Skeletal muscle cell (primary cell): ENCODE data around the gene CD72.

Source experiments
- DNase-seq: peaks from one replicate; pipeline ENCODE4 v3.0.0-alpha.2; 2010; ENCODE audit warnings: low read depth
- H3K4me3 ChIP-seq: 2 replicates; pipeline ENCODE4 v1.5.1; 2011; ENCODE audit warnings: low read depth, mild to moderate bottlenecking, control low read depth, low read length, moderate library complexity

Gene CD72, protein sequence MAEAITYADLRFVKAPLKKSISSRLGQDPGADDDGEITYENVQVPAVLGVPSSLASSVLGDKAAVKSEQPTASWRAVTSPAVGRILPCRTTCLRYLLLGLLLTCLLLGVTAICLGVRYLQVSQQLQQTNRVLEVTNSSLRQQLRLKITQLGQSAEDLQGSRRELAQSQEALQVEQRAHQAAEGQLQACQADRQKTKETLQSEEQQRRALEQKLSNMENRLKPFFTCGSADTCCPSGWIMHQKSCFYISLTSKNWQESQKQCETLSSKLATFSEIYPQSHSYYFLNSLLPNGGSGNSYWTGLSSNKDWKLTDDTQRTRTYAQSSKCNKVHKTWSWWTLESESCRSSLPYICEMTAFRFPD

DNA sequence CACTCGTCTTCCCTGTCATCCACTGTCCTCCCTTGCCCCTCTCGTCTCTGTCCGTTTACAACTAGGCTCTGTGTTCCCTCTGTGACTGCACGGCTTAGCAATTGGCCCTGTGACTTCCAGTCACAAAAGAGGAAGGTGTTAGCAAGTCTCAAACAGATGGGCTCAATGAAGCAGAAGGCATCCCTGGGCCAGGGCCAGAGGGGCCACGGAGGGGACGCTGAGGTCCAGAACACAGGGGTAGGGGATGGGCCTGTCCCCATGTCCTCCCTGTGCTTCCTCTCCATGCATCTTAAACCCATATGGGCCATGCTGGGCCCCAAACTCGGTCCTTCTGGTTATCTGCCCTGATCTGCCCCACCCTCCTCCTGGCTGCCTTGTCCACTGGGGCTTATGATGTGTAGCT is at the start of gene CD72:
Gene CD72 (minus strand): TSS at position 89 of the 403 bp plus-strand sequence. CDS start 110 bp downstream, outside the sequence.
- no peak for DNase-seq
- H3K4me3 ChIP-seq: peak within 1 kb of the TSS; percentile 37

DNA sequence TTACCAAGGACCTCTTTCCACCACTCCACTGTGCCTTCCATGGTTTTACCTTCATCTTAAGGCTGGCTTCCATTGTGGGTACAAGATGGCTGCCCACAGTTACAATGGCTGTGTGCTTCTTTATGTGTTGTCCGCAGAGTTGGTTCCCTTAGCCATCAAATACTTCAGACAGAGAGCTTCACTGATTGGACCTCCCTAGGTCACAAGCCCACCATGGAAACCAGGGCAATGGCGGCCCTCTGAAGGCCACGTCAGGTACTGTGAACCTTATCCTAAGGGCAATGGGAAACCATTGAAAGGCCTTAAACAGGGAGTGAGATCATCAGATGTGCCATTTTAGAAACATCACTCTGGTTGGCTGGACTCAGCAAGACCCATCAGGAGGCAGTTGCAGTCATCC is 49.7 kb upstream of the CD72 start:
- DNase-seq: no peak
- no peak overlapping the region for H3K4me3 ChIP-seq

DNA sequence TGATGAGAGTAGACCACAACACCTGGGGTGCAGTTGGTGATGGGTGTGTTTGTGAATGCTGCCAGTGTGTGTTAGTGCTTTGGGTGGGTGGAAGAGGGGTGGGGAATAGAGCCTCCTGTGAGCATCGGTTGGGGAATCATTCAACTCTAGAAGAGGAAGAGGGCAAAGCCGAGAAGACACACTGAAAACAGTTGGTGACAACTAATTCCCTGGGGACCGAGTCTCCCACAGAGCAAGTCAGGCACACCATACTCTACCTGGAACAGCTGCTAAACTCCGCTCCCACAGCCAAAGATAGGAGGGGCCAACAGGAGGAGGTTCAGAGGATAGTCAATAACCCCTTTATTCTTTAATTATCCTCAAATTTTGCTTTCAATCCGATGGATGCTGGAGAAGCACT is 48.3 kb upstream of the CD72 start:
- no peak for DNase-seq

DNA sequence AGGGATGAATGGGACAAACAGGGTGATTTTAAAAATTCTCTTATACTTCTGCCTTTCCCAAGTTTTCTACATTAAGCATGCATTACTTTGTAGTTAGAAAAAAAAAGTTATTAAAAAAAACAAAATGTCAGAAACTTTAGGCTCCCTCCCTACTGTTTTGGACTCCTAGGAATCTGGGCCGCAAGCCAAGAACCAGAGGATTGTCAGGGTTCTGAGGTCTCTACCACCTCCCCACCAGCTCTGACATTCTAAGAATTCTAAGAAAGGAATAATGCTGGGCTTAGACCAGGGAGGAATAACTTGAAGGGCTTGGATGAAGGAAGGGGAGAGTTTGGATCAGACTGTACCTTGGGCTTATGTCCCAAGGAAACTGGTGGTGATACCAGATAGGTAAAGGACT is 47.8 kb upstream of the CD72 start:
- H3K4me3 ChIP-seq: no peak overlapping the region
- no peak for DNase-seq

More for the DNA sequence above, 48.3 kb upstream of the CD72 start:
- no peak overlapping the region for H3K4me3 ChIP-seq

DNA sequence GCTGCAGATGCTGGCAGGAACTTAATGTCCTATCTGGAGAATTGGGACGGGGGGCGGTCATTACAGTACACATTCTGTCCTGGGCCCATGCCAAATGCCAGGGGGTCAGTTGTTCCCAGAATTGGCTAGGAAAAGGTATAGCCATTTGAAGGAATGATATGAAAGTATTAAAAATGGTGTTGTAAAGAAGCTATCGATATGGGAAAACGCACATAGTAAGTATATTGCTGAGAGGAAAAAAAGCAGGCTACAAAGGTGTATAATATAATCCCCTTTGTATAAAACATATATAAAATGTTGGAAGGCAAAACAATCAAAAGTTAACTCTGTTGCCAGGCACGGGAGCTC is 47.2 kb upstream of the CD72 start:
- no peak for DNase-seq
- peak overlapping the region; percentile 51 for H3K4me3 ChIP-seq

DNA sequence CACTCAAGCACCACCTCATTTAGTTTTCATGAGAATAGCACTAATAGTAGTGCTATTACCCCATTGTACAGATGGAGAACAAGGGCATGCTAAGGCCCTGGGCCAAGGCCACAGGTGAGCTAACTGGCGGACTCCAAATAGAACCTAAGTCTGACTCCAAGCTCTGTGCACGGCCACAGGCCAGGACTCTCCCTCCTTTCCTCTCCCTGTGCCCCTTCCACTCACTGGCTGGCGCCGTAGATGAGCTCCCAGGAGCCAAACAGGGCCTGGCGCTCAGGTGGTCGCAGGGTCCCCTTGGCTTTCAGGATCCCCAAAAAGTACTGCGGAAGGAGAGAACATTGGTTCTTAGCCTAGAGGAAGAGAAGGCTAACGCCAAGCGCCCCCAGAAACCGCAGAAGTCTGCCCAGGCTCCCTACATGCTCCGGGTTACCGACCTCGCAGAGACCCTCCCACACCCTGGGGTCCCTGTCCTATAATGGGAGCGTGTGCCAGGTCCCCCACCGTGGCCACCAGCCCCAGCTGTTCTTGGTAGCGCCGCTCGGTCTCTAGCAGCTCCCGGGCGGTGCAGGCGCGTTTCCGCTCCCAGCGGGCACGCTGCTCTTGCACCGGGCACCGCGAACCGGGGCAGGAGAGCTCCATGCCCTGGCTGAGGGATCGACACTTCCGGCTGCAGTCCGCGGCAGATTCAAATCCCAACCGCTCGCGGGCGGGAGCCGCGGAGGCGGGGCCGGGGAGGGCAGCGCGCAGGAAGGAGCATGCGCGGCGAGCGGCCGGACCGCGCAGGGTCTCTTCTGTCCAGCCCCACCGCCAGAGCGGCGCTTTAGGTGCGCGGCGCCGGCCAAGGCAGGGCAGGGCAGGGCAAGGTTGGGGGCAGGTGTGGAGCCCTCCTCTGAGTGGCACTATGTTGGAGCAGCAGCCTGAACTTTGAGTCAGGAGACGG is 46.6 kb upstream of the CD72 start, which contains the start of gene ARHGEF39:
Gene ARHGEF39 (minus strand): TSS at position 665 of the 940 bp plus-strand sequence. CDS start 26 bp downstream, at position 639.
- peak within 1 kb of the TSS; percentile 51 for H3K4me3 ChIP-seq
- no peak for DNase-seq

DNA sequence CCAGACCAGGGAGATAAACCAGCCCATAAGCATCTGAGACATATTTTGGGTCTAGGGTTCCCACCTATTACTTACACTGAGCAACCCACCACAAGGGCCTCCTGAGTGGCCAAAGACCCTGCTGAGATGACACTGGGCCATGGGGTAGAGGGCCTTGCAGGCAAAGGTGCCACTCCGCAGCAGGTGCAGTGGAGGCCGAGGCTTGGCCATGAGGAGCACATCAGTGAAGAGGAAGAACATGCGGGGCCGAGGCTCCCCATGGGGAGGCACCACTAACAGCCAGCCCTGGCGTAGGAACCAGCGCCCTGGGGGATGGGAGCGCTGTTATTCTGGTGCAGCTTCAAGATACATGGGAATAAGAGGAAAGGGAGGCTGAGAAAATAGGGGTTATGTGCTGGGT is 44.2 kb upstream of the CD72 start:
- no peak for DNase-seq
- H3K4me3 ChIP-seq: no peak overlapping the region

DNA sequence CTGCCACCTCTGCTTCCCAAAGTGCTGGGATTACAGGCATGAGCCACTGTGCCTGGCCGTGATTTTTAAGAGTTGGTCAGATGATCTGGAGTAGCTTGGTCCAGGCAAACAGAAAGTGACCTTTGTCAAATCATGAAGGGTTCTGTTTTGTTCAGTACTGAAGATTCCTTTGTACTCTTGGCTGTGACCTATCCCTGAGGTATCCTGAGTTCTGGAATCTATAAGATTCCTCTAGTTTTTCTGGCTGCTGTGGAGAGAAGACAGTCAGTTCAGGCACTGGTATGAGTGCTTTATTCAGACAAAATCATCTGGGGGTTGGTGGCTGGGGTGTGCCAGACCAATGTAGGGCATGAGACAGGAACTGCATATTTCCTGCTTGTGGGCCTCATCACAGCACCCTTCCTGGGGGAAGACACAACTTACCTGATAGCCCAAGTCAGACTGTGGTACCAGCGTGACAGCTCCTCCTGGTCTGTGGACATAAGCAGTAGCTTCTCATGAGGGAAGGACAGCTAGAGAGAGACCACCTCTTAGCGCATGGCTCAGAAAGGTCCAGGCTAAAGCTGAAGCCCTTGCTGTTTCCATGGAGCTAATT is 43.6 kb upstream of the CD72 start:
- DNase-seq: no peak
- no peak overlapping the region for H3K4me3 ChIP-seq

DNA sequence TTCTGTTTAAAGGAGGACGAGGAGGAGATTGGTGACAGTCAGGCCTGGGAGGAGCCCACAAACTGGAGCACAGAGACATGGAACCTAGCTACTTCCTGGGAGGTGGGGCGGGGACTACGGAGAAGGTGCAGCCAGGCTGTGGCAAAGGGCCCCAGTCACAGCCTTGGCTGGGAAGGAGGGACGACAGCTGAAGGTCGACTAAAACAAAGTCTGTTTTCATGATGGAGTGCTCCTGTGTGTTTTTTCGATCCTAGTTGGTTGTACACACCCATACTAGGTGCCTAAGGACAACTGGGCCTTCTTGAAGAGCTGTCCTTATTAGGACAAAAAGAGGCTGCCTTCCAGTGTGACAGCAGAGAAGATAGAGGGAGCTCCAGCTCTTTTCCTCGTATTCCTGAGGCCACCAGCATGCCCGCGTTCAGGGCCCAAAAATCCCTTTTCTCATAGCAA is 42.8 kb upstream of the CD72 start:
- H3K4me3 ChIP-seq: no peak overlapping the region
- DNase-seq: no peak

DNA sequence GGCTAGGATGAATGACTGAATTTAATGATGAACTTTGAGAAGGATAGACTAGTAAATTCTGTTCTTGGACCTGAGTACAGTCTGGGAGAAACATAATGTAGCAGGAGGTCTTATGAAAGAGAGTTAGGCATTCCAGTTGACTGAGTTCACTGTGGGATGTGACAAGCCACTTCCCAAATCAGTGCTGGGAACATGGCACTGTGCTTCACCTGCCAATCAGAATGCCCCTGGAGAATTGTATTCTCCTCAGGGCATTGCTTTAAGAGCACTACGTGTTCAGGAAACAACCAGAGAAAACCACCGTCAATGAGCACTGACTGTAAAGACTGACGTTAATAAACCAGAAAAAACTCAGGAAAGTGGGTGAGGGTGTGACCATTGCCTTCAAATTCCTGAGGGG is 41.1 kb upstream of the CD72 start:
- H3K4me3 ChIP-seq: peak overlapping the region; percentile 79

DNA sequence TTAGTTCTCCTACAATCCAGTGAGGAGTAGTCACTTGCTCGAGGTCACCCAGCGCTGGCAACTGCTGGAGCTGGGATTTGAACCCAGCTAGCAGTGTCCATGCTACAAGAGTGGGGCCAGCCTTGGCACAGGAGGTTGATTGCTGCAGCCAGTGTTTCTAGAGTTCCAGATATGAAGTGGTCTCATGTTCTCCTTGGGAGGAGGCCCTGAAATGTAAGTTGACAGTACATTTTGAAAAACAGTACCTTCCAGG is 40.7 kb upstream of the CD72 start:
- no peak for DNase-seq
- peak overlapping the region; percentile 79 for H3K4me3 ChIP-seq

More for the DNA sequence above, 41.1 kb upstream of the CD72 start:
- DNase-seq: peak; percentile 53

DNA sequence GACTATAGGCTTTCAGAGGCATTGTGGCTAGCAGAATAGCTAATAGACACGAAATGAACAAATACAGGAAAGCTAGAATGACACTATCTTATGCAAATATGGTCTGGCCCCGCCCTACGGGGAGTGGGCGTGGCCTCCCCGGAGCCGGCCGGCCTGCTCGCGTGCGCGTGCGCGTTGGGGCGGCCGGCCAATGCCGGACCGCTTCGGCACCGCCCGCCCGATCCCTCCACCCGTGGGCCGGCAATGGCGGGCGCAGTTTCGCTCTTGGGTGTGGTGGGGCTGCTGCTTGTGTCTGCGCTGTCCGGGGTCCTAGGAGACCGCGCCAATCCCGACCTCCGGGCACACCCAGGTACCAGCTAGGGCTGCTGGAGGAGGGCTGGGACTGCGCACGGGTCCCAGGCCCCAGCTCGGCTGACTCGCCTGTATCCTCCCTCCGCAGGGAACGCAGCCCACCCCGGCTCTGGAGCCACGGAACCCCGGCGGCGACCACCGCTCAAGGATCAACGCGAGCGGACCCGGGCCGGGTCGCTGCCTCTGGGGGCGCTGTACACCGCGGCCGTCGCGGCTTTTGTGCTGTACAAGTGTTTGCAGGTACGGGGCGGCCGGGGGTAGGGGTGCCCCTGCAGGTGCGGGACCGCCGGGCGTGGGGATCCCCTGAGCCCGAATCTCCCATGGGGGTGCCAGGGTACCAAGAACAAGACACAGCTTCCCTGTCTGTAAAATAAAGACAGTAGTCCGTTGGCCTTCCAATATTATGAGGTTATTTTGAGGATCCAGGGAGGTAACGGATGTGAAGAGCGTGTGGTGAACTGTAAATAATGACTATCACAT is 40.1 kb upstream of the CD72 start, which contains the start of gene CCDC107:
Gene CCDC107 (plus strand): TSS at position 156 of the 831 bp plus-strand sequence. CDS start 88 bp downstream, at position 244.
- no peak for DNase-seq

DNA sequence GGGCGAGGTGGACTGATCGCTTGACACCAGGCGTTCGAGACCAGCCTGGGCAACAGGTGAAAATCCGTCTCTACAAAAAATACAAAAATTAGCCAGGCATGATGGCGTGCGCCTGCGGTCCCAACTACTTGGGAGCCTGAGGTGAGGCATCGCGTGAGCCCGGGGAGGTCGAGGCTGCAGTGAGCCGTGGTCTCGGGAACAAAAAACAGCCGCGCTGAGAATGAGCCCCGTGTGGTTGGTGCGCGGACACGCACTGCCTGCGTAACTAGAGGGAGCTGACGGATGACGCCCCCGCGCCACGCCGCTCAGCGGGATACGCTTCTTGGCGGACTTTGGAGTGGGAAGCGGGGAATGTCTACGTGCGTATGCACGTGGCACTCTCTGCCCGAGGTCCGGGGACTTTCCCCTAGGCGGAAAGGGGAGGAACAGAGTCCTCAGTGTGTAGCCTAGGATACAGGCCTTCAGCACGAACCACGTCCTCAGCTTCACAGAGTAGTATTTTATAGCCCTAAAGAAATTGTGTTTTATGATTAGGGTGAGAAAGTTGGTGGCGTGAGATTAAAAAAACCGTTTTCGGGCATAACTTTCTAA is 39.4 kb upstream of the CD72 start, which contains the start of gene RMRP:
Gene RMRP (minus strand): TSS at position 474 of the 591 bp plus-strand sequence.
- H3K4me3 ChIP-seq: peak within 1 kb of the TSS; percentile 79
- DNase-seq: peak; percentile 99

More for the DNA sequence above, 40.1 kb upstream of the CD72 start, which contains the start of gene CCDC107:
- H3K4me3 ChIP-seq: peak within 1 kb of the TSS; percentile 79

DNA sequence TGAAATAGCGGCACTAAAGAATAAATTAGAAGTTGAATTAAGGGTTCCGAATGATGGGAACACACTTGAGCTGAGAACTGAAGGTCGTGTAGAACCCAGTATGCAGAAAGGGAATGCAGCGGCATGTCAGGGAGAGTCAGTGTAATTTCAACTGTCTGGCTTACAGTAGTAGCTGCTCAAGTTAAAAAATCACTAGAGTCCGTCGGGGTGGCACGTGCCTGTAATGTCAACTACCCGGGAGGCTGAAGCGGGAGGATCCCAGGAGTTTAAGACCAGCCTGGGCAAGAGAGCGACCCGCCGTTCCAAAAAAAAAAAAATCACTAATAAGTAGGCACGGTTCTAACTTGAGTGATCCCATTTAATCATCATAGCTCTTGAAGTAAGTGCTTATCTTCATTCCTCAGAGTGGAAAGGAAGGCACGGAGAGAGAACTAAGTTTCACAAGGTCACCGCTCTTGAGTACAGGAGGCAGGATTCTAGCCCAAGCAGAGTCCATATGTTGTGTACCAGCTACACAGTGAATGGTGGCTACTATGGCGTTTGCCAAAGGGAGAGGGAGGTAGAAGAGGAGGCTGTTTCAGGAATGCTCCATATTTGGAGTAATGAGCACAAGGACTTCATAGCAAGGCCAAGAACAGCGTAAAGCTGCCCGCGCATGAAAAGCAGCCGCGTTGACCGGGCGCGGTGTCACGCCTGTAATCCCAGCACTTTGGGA is 38.8 kb upstream of the CD72 start:
- H3K4me3 ChIP-seq: peak overlapping the region; percentile 44
- DNase-seq: no peak

DNA sequence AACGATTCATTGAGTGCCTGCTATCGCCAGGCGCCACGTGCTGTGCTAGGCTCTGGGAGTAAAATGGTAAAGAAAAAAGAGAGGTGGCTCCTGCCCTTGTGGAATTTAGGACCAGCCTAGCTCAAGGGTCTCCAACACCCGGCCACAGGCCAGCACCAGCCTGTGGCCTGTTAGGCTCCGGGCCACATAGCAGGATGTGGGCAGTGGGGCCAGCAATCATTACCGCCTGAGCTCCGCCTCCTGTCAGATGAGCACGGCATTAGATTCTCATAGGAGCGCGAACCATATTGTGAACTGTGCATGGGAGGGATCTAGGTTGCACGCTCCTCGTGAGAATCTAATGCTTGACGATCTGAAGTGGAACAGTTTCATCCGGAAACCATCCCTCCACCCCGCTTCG is 38.1 kb upstream of the CD72 start:
- DNase-seq: no peak
- no peak overlapping the region for H3K4me3 ChIP-seq

DNA sequence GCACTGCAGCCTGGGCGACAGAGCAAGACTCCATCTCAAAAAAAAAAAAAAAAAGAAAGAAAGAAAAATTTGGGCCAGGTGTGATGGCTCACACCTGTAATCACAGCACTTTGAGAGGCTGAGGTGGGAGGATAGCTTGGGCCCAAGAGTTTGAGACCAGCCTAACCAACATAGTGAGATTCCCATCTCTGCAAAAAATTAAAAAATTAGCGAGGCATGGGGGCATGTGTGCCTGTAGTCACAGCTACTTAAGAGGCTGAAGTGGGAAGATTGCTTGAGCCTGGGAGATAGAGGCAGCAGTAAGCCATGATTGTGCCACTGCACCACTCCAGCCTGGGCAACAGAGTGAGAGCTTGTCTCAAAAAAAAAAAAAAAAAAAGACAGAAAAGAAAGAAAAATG is 35.4 kb upstream of the CD72 start:
- no peak for DNase-seq
- H3K4me3 ChIP-seq: no peak overlapping the region

DNA sequence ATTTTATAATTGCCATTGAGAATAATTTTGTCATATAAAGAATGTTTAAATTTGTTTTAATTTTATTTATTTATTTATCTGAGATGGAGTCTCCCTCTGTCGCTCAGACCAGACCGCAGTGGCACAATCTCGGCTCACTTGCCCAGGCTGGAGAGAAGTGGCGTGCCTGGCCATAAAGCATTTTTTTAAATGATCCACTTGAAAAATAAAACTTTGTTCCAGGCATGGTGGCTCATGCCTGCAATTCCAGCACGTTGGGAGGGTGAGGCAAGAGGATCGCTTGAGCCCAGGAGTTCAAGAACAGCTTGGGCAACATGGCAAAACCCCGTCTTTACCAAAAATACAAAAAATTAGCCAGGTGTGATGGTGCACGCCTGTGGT is 34.6 kb upstream of the CD72 start:
- H3K4me3 ChIP-seq: no peak overlapping the region
- DNase-seq: no peak
